ENCODE data around the gene FEM1B. TPM values are rescaled to one million over a fixed set of nuclear protein-coding genes. Genes with fewer than 3 reads are reported as not detected.

Gene FEM1B
- total RNA-seq, 1 experiment from 2014 or later, result 41.5 TPM

Other genes with a start within 250 kb of the FEM1B start
- 21.9 and 38.8 TPM in 2 replicates for gene PIAS1, start 223.4 kb upstream of the FEM1B start, total RNA-seq (2014; rRNA removed; shearing (Covaris generic))
- gene CALML4, start 72.4 kb upstream of the FEM1B start, total RNA-seq (2014; rRNA removed; shearing (Covaris generic)), result 1.4 and 1.9 TPM in 2 replicates
- gene CLN6, start 48.0 kb upstream of the FEM1B start, total RNA-seq (2014; rRNA removed; shearing (Covaris generic)), result 20.0 and 22.7 TPM in 2 replicates
- gene ITGA11, start 154.4 kb downstream of the FEM1B start, total RNA-seq (2014; rRNA removed; shearing (Covaris generic)), result 90.7 and 102 TPM in 2 replicates

Measured in RPMI7951 (cell line).